Measurements from ENCODE around the gene RENBP.

DNA sequence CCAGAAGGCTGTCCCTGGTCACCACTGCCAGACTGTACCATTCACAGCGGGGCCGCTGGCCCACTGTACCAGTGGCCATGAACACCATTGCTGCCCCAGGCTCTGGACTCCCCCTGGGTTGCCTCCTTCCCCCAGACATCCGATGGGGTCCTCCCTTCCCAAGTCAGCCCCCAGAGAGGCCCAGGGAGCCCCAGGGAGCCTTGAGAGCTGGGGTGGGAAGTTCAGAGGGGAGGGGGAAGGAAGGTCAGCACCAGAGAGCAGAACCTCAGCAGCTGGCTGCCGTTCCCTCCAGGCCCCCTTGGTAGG, 17.9 kb downstream of the RENBP start:
- TF ChIP-seq, protein P1, sequence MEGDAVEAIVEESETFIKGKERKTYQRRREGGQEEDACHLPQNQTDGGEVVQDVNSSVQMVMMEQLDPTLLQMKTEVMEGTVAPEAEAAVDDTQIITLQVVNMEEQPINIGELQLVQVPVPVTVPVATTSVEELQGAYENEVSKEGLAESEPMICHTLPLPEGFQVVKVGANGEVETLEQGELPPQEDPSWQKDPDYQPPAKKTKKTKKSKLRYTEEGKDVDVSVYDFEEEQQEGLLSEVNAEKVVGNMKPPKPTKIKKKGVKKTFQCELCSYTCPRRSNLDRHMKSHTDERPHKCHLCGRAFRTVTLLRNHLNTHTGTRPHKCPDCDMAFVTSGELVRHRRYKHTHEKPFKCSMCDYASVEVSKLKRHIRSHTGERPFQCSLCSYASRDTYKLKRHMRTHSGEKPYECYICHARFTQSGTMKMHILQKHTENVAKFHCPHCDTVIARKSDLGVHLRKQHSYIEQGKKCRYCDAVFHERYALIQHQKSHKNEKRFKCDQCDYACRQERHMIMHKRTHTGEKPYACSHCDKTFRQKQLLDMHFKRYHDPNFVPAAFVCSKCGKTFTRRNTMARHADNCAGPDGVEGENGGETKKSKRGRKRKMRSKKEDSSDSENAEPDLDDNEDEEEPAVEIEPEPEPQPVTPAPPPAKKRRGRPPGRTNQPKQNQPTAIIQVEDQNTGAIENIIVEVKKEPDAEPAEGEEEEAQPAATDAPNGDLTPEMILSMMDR (IDR thresholded peaks at IDR 0.05; ENCODE audit: low read depth, low read length), result no peak
- TF ChIP-seq POLR2A (IDR thresholded peaks at IDR 0.05; ENCODE audit: extremely low read depth, insufficient read length) (no peak), MYC (IDR thresholded peaks at IDR 0.05; ENCODE audit: low read depth, low read length) (no peak)
- TF ChIP-seq, protein P2, sequence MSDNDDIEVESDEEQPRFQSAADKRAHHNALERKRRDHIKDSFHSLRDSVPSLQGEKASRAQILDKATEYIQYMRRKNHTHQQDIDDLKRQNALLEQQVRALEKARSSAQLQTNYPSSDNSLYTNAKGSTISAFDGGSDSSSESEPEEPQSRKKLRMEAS (IDR thresholded peaks at IDR 0.05; ENCODE audit: low read depth, low read length), result no peak

Measured in NB4 (cell line).